IMR-90 (cell line): ENCODE results near the gene RCC1. TPM values are rescaled to one million over a fixed set of nuclear protein-coding genes. Genes with fewer than 3 reads are reported as not detected.
"Not testable (repeated sequence)": the region's sequence is repeated elsewhere in the genome, so short reads cannot be mapped to it uniquely, and the experiment has no call there.

Experiments
- ATAC-seq: fragments of 200-7000 bp; cut with Tn5 transposase; 2 replicates; pipeline ENCODE4 v1.9.1; 2020; ENCODE audit warnings: low read depth, mild to moderate bottlenecking, moderate library complexity
- BruUV-seq: library from RNA; stranded (reverse); fragments of 400-500 nt; replicated peaks from 2 replicates; lab custom pipeline; 2021; lab: Mats Ljungman, UMichigan
- CTCF ChIA-PET: fragments of 300-600 bp; formaldehyde crosslinking; extraction: SDS; loops from one replicate; lab custom pipeline; 2021; ENCODE audit warnings: antibody characterized with exemption; lab: Yijun Ruan, JAX
- POLR2A ChIA-PET: fragments of 300-600 bp; sonication (Branson Sonifier 250); formaldehyde crosslinking; loops from one replicate; lab custom pipeline; 2022; ENCODE audit warnings: antibody characterized with exemption; ENCODE audit not compliant: unreplicated experiment; lab: Charles Lee
- DNase-seq: peaks from one replicate; pipeline ENCODE4 v3.0.0; 2013
- H2AFZ ChIP-seq: replicated peaks from 2 replicates; pipeline ENCODE3; 2013; ENCODE audit warnings: low read length, mild to moderate bottlenecking; ENCODE audit not compliant: poor library complexity
- H2AK5ac ChIP-seq: 2 replicates; pipeline ENCODE4 v1.6.1; 2013; ENCODE audit warnings: low read depth, low read length, inconsistent platforms
- H2AK9ac ChIP-seq: replicated peaks from 2 replicates; pipeline ENCODE3; 2013; ENCODE audit warnings: mild to moderate bottlenecking, low read depth, low read length, moderate library complexity; ENCODE audit not compliant: poor library complexity
- H2BK120ac ChIP-seq: 2 replicates; pipeline ENCODE4 v1.6.1; 2013; ENCODE audit warnings: low read depth, low read length, inconsistent platforms
- H2BK15ac ChIP-seq: 3 replicates; pipeline ENCODE4 v1.6.1; 2013; ENCODE audit warnings: low read depth, low read length, inconsistent platforms
- H2BK20ac ChIP-seq: 2 replicates; pipeline ENCODE4 v1.6.1; 2013; ENCODE audit warnings: low read depth, mild to moderate bottlenecking, inconsistent platforms, low read length, moderate library complexity
- H2BK5ac ChIP-seq: 2 replicates; pipeline ENCODE4 v1.6.1; 2013; ENCODE audit warnings: mild to moderate bottlenecking, low read depth, low read length, inconsistent platforms; ENCODE audit not compliant: poor library complexity, severe bottlenecking
- H3K14ac ChIP-seq: replicated peaks from 2 replicates; pipeline ENCODE4 v1.6.1; 2013; ENCODE audit warnings: low read depth, low read length, inconsistent platforms
- H3K18ac ChIP-seq: 2 replicates; pipeline ENCODE4 v1.6.1; 2013; ENCODE audit warnings: low read depth, low read length, control low read depth
- H3K23ac ChIP-seq: 2 replicates; pipeline ENCODE4 v1.6.1; 2013; ENCODE audit warnings: low read depth, low read length, inconsistent platforms
- H3K27ac ChIP-seq: 2 replicates; pipeline ENCODE4 v1.5.1; 2013; ENCODE audit warnings: mild to moderate bottlenecking, control low read depth, low read length; ENCODE audit not compliant: insufficient read depth
- H3K27me3 ChIP-seq: 2 replicates; pipeline ENCODE4 v1.6.1; 2013; ENCODE audit warnings: low read length; ENCODE audit not compliant: control insufficient read depth, insufficient read depth
- H3K36me3 ChIP-seq: 2 replicates; pipeline ENCODE4 v1.6.1; 2013; ENCODE audit warnings: low read length, mixed read lengths; ENCODE audit not compliant: control insufficient read depth, insufficient read depth
- H3K4ac ChIP-seq: 2 replicates; pipeline ENCODE4 v1.6.1; 2013; ENCODE audit warnings: low read depth, low read length, inconsistent platforms
- H3K4me1 ChIP-seq: 2 replicates; pipeline ENCODE4 v1.6.1; 2013; ENCODE audit warnings: low read length, mixed read lengths; ENCODE audit not compliant: control insufficient read depth, insufficient read depth
- H3K4me2 ChIP-seq: 2 replicates; pipeline ENCODE4 v1.6.1; 2013; ENCODE audit warnings: low read depth, mild to moderate bottlenecking, control low read depth, low read length, moderate library complexity
- H3K4me3 ChIP-seq: 2 replicates; pipeline ENCODE4 v1.5.1; 2013; ENCODE audit warnings: low read depth, mild to moderate bottlenecking, control low read depth, low read length, moderate library complexity; ENCODE audit not compliant: insufficient read depth
- H3K56ac ChIP-seq: 2 replicates; pipeline ENCODE4 v1.6.1; 2013; ENCODE audit warnings: low read length, inconsistent platforms; ENCODE audit not compliant: insufficient read depth; ENCODE audit errors: extremely low read depth
- H3K79me1 ChIP-seq, 2 experiments: 2 replicates each; pipeline ENCODE4 v1.6.1; 2013; ENCODE audit warnings: low read length in 2 of 2, inconsistent platforms in 1 of 2, low read depth in 1 of 2
- H3K9ac ChIP-seq: 2 replicates; pipeline ENCODE4 v1.6.1; 2013; ENCODE audit warnings: low read depth, low read length, control low read depth
- H3K9me1 ChIP-seq: 2 replicates; pipeline ENCODE4 v1.6.1; 2013; ENCODE audit warnings: low read length, inconsistent platforms; ENCODE audit not compliant: insufficient read depth
- H3K9me3 ChIP-seq: 2 replicates; pipeline ENCODE4 v1.6.1; 2013; ENCODE audit warnings: low read length; ENCODE audit not compliant: control insufficient read depth, insufficient read depth
- H4K20me1 ChIP-seq: 2 replicates; pipeline ENCODE4 v1.6.1; 2013; ENCODE audit warnings: low read length, inconsistent platforms; ENCODE audit not compliant: insufficient read depth
- H4K5ac ChIP-seq: 2 replicates; pipeline ENCODE4 v1.6.1; 2013; ENCODE audit warnings: mild to moderate bottlenecking, low read depth, low read length, control low read depth
- H4K8ac ChIP-seq, 2 experiments: 2 replicates each; pipeline ENCODE4 v1.6.1; 2013; ENCODE audit warnings: low read depth in 2 of 2, low read length in 2 of 2, control low read depth in 1 of 2, inconsistent platforms in 1 of 2
- H4K91ac ChIP-seq: 2 replicates; pipeline ENCODE4 v1.6.1; 2013; ENCODE audit warnings: low read depth, low read length, inconsistent platforms; ENCODE audit not compliant: insufficient read depth
- WGBS, 2 experiments: methylation state at CpG; one replicate each; pipeline versions ENCODE4 v1.1.5 to v1.1.7; 2013; ENCODE audit warnings: missing lambda C conversion rate in 2 of 2; ENCODE audit not compliant: insufficient read length in 1 of 2; ENCODE audit errors: extremely low coverage in 2 of 2; 5-methylcytosine and 5-hydroxymethylcytosine counted together
- dilution Hi-C: fragments of 300-500 bp; cut with HindIII; formaldehyde crosslinking; loops from one replicate; pipeline ENCODE4 v1.14.3; 2018; ENCODE audit warnings: low sequenced_read_pairs; ENCODE audit not compliant: unreplicated experiment
- in situ Hi-C: fragments of 300-500 bp; cut with MboI; formaldehyde crosslinking; loops from 3 replicates; pipeline ENCODE4 v1.14.3; 2019; ENCODE audit warnings: low sequenced_read_pairs, inconsistent platforms, mixed read lengths
- intact Hi-C: fragments of 100-400 bp; cut with micrococcal nuclease; formaldehyde crosslinking; loops from 2 replicates; pipeline ENCODE4 v1.10.0; 2022
- polyA plus RNA-seq, 3 experiments: library from polyadenylated mRNA; depleted of rRNA; stranded (reverse); fragments of >200 nt; gene quantifications; 2 replicates each; pipeline ENCODE4 v1.2.3, GENCODE V29; 2012; ENCODE audit warnings: low replicate concordance in 1 of 3
- total RNA-seq: library from RNA; depleted of rRNA; stranded (reverse); fragments of >200 nt; gene quantifications from 2 replicates; pipeline ENCODE4 v1.2.3, GENCODE V29; 2012

Gene RCC1
- total and polyA plus RNA-seq, 2 of the 4 experiments (the other 2 are of a cell fraction) = 33.2 to 43.9 TPM

DNA sequence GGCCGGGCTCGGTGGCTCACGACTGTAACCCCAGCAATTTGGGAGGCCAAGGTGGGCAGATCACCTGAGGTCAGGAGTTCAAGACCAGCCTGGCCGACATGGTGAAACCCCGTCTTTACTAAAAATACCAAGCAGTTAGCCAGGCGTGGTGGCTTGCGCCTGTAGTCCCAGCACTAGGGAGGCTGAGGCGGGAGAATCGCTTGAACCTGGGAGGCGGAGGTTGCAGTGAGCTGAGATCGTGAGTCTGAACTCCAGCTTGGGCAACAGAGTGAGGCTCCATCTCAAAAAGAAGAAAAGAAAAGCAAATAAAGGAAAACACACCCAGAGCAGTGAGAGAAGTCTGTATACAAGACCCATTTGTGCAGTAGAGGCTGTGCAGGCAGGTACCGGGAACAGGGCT lies 15.0 kb downstream of the RCC1 start:
- H3K9me3 ChIP-seq, H3K4me1 ChIP-seq, H2AFZ ChIP-seq, in situ Hi-C loops, H3K9ac ChIP-seq, H2BK15ac ChIP-seq, DNase-seq, H3K18ac ChIP-seq, H3K27me3 ChIP-seq, H3K4me2 ChIP-seq, H2AK5ac ChIP-seq, H3K56ac ChIP-seq, H3K4ac ChIP-seq, H3K4me3 ChIP-seq, H3K9me1 ChIP-seq, H2BK120ac ChIP-seq, POLR2A ChIA-PET, BruUV-seq, CTCF ChIA-PET, H3K14ac ChIP-seq, H4K8ac ChIP-seq, H2AK9ac ChIP-seq, dilution Hi-C loops, H2BK20ac ChIP-seq, H4K5ac ChIP-seq, ATAC-seq, H4K91ac ChIP-seq, intact Hi-C loops, H3K23ac ChIP-seq, H3K36me3 ChIP-seq, H3K27ac ChIP-seq, H2BK5ac ChIP-seq: not testable (repeated sequence)
- peaks cover 26 to 68% of the 10 kb centered on the region in 2 experiments for H3K79me1 ChIP-seq
- H4K20me1 ChIP-seq = peaks cover 35% of the 10 kb centered on the region
- WGBS, 2 experiments = 96% methylated on average over 7 of the region's 12 CpGs; no CpG with 5 or more reads in 1 of the 2 experiments
